GM18873 (cell line): ENCODE data around the gene SPATA16.

Experiments
- ATAC-seq: cut with Tn5 transposase; IDR thresholded peaks from one replicate; pipeline ENCODE4 v1.9.1; 2021; ENCODE audit warnings: mild to moderate bottlenecking, moderate library complexity, moderate number of reproducible peaks; ENCODE audit not compliant: unreplicated experiment, low FRiP score

SPATA16 gene

GRCh38 chr3:173009410-173009809 lies 131.6 kb downstream of the SPATA16 start:
- no peak for ATAC-seq

DNA sequence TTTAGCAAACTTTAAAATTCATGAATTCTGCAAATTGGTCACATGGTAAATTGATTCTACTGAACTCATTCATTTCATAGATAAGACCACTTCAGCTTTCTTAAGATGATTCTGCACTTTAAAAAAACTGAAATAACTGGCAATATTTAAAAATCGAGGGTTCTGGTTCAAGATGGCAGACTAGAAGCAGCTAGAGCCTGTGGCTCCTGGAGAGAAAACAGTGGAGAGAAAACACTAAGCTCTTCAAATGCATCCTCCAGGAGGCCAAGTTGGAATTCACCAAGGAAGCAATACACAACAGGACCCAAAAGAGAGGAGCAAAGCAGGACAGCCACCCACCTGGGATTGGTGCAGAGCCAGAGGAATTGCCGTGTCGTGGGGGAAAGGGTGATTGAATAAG lies 132.1 kb downstream of the SPATA16 start:
- ATAC-seq = no peak

GRCh38 chr3:173007079-173007723 lies 133.8 kb downstream of the SPATA16 start:
- ATAC-seq = no peak

DNA sequence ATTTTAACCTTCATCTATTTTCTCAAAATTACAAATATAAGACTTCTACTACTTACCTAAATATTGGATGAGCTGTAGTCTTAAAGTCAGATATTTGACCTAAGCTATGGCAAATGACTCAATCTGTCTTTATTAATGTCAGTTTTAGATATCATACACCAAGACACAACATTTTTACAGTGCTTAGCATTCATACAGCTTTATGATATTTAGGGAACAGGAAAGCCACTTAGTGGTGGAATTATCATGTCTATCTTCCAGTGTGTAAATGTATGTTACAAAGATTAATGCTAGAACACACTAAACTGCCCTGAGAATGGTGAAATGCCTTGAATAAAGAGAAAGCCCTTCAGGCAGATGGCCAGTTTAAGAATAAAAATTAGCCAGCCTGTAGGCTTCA lies 135.0 kb downstream of the SPATA16 start:
- ATAC-seq = no peak

- no peak for ATAC-seq
Observed at GRCh38 chr3:173004681-173005080, 136.4 kb downstream of the SPATA16 start.

GRCh38 chr3:173003956-173004355 lies 137.1 kb downstream of the SPATA16 start:
- no peak for ATAC-seq

GRCh38 chr3:173003471-173003870 lies 137.6 kb downstream of the SPATA16 start:
- no peak for ATAC-seq

DNA sequence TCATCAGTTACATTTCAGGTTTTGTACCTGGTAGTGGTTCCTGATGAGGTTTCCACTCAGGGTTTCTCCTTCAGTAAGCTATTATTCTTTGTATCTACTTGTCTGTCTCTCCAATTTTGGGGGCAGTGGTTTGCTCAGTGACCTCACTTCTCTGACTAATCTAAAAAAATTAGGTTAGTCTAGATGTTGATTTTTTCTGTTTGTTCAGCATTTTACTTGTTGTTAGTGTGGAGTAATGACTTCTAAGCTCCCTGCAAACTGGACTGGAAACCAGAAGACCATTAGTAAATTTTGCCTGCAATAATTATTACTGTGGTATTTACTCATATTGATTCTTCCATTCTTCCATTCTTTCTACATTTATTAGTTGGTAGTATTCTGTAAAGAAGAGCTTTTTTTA lies 139.4 kb downstream of the SPATA16 start:
- ATAC-seq = no peak

DNA sequence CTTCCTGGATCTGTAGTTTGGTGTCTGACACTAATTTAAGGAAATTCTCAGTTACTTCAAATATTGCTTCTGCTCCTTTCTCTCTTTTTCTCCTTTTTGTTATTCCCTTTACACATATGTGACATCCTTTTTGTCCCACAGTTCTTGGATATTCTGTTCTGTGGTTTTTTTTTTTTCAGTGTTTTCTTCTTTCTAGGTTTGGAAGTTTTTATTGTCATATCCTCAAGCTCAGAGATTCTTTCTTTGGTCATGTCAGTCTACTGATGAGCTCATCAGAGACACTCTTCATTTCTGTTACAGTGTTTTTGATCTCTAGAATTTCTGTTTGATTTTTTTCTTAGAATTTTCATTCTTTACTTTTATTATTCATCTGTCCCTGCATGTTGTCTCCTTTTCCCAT lies 140.5 kb downstream of the SPATA16 start:
- ATAC-seq = no peak

DNA sequence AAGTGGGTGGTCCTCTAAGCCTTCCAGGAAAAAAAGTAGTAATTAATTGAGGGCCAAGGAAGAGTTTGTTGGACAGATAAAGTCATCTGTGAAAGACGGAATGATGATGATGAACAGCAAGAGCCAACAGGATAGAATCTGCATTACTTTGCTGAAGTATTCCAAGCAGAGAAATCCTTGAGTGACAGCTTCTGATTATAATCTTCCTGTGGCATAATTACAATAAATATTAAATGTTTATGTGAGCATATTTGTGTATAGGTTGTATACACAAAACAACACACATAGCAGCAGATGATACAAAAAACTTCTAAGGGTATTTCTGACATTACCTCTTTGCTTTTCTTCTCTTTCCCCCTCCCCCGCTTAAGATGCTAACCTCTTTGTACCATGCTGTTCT lies 147.6 kb downstream of the SPATA16 start:
- ATAC-seq = no peak

DNA sequence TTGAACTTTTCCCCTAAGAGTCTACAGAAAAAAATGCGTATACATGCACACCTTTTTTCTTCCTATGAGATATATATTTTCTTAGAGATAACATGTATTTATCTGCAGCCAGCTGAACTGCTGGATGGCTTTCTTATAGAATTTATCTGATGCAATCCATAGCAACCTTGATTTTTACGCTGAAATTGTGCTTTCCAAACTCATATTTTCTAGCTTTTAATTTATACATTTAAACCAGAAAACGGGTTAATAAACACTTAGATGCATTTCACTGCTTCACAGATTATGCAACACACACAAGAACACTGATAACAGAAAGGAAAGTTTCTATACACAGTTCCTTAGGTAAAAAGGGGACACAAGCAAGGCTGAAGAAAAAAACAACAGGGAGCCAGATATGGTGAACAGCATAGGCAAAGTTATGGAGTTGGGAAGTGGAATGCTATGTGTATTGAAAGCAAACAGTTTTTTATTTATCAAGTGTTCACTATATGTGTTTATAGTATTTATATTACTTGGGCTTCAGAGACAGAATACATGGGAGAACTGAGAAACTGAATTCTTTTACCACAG lies 149.5 kb downstream of the SPATA16 start:
- no peak for ATAC-seq

- no peak for ATAC-seq
Observed at GRCh38 chr3:172989373-172989772, 151.7 kb downstream of the SPATA16 start.

GRCh38 chr3:172987273-172987672 lies 153.8 kb downstream of the SPATA16 start:
- ATAC-seq = no peak

GRCh38 chr3:172984914-172985313 lies 156.1 kb downstream of the SPATA16 start:
- no peak for ATAC-seq

DNA sequence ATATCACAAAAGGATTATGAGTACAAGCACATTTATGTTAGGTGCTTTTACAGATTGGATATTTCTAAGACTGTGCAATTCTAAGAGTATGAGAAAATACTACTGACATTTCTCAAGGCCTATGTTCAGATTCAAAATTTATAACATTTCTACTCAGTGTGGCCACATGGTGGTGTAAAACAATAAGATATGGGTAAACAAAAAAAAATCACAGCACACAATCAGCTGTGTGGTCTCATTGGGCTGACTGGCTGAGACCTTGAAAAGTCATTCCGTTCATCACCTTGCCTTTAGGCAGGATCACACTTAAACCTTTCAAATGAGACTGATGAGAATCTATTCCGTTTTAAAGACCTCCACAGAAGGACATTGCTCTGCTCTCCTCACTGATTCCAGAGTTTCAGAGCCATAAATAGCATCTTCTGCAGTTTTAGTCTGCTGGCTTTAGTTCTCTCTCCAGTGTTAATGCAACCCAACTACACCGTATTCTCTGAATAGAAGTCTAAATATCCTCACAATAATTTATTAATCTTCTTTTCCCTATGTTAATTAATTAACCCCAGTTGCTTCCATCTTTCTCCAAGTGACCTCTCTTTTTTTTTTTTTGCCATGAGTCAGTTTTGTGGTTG lies 158.2 kb downstream of the SPATA16 start:
- ATAC-seq = no peak

DNA sequence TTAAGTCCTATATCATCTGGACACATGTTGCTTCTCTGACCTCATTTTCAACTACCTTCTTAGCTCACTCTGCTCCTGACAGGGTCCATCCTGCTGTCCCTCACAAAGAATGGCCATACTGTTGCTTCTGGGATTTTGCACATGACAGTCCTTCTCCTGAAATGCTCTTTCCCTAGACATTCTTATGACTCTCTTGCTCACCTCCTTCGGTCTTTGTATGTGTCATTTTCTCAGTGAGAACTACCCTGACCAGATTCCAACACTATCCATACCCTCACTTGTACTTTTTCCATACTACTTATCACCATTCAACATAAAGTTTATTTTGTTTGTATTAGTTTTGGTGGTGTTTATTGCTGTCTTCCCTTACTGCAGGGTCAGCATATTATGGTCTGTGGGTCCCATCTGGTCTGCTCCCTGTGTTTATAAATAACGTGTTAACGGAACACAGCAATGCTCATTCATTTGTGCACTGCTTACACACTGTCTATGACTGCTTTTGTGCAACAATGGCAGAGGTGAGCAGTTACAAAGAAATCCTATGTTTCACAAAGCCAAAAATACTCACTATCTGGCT lies 159.5 kb downstream of the SPATA16 start:
- no peak for ATAC-seq

DNA sequence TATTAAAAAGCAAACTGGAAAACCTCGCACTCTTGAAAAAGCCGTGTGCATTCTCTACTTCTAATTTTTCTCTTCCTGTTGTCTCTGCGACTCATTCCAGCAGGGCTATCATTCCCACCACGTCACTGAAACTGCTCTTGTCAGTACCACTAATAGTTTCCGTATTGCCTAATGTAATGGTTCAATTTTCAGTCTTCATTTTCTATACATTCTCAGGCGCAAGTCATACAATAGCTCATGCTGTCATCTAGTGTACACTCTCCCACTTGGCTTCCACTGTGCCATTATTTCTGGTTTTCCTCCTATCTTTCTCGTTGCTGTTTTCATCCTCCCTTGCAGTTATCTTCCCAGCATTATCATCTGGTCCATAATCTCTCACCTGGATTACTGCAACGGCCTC lies 160.2 kb downstream of the SPATA16 start:
- ATAC-seq = no peak

DNA sequence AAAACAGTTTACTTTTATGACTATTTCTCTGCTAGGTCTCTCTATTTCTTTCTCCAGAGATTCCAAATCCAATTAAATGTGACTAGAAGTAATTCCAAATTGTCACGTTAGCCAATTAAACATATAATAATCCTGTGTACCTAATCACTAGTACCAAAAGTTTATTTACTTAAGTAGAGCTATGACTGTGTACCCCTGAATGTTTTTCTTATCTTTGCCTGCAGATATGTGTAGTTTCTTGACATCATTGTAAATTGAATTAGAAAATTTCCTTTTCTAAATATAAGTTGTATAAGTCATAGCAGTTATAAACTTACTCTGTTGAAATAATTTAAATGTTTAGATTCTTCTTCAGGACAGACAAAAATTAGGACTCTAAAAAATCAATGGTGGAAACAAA lies 163.3 kb downstream of the SPATA16 start:
- ATAC-seq = no peak

DNA sequence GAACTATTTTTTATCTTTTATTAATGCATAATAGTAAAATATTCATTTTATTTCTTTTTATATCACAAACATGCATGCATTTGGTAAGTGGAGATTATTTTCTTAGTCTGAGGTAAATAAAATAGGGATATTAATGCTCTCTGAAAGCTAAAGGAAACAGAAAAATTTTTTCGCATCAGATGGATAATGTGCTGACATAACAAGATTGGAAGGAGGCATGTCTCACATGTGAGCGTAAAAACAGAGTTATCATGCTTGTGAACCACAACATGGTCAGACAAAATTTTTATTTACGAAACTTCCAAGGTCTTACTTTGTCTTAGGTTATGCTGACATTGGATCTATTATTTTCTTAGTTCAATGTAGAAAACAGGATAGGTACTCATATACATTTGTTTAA lies 166.1 kb downstream of the SPATA16 start:
- no peak for ATAC-seq

- no peak for ATAC-seq
Observed at GRCh38 chr3:172973799-172974198, 167.2 kb downstream of the SPATA16 start.

DNA sequence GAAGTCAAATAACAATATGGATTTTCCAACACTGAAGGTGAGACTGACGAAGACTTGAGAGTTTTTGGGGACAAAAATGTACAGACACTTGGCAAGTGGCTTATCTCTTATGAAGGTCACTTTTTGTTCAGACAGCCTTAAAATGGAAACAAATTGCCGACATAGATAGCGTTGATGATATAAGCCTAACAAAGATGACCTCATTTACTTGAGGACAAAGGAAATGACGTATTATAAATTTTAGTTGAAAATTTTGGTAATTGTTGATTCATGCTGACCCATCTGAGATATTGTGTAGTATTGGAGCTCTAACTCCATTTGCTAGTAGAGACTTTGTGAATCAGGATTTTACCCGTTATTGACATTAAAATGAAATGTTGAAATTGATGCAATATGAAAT lies 168.3 kb downstream of the SPATA16 start:
- no peak for ATAC-seq

DNA sequence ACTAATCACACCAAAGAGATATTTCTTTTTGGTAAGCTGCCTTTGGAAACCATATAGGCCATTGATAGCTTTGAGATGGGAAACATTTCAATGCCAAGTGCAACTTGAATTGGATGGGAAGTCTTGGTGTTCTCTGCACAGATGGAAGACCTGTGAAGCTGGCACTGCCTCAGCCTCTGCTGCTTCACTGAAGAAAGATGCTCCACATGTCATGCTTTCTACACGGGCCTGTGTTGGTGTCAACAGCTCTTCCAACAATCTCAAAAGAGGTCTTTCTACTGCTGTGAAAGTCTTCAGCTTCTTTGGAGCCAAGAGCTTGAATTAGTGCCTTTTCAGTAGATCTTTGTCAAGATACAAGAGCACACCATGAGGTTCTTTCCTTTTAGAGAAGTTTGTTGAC lies 169.0 kb downstream of the SPATA16 start:
- no peak for ATAC-seq
